Vagina (tissue), 2 donors: ENCODE measurements around the gene BICD1. TPM values are rescaled to one million over a fixed set of nuclear protein-coding genes. Genes with fewer than 3 reads are reported as not detected.

Source experiments
- DNase-seq, 2 donors: peaks; one replicate each; pipeline ENCODE4 v3.0.0-alpha.2; 2017; ENCODE audit errors: extremely low spot score in 2 of 2
- H3K27ac ChIP-seq: fragments of 200-600 bp; sonication (generic); one replicate; pipeline ENCODE4 v1.5.1; 2019
- H3K27me3 ChIP-seq: fragments of 200-600 bp; sonication (generic); one replicate; pipeline ENCODE4 v1.5.1; 2019
- H3K36me3 ChIP-seq, 2 donors: fragments of 200-600 bp; sonication (generic); one replicate each; pipeline ENCODE4 v1.5.1; 2017 to 2019
- H3K4me1 ChIP-seq: fragments of 200-600 bp; sonication (generic); one replicate; pipeline ENCODE4 v1.5.1; 2019
- H3K4me3 ChIP-seq, 2 donors: fragments of 200-600 bp; sonication (generic); 1 replicate in 1 of 2; 2 replicates in 1 of 2; pipeline ENCODE4 v1.5.1; 2016 to 2019
- H3K9me3 ChIP-seq: fragments of 200-600 bp; sonication (generic); one replicate; pipeline ENCODE4 v1.5.1; 2019
- CTCF ChIP-seq, 3 experiments: fragments of 450-650 bp in 2 of 3; fragments of 200-600 bp in 1 of 3; sonication (generic) in 1 of 3; IDR thresholded peaks; one replicate each; pipeline ENCODE4 v1.5.1; 2017 to 2019; ENCODE audit warnings: antibody characterized with exemption in 3 of 3, mild to moderate bottlenecking in 2 of 3, moderate library complexity in 2 of 3
- POLR2A ChIP-seq, 2 donors: fragments of 450-650 bp; IDR thresholded peaks; one replicate each; pipeline ENCODE4 v1.6.1; 2017; ENCODE audit warnings: antibody characterized with exemption in 2 of 2, mild to moderate bottlenecking in 2 of 2, moderate library complexity in 2 of 2
- POLR2AphosphoS5 ChIP-seq, 2 donors: sonication (generic); formaldehyde crosslinking; IDR thresholded peaks; one replicate each; pipeline ENCODE4 v1.9.0; 2017; ENCODE audit warnings: antibody characterized with exemption in 2 of 2, mild to moderate bottlenecking in 2 of 2, low read depth in 1 of 2; ENCODE audit not compliant: insufficient read depth in 1 of 2
- intact Hi-C: fragments of 100-400 bp; cut with DNase I; formaldehyde crosslinking; loops from one replicate; pipeline ENCODE4 v1.15.1; 2023
- total RNA-seq: library from RNA; depleted of rRNA; stranded (reverse); fragments of >200 nt; gene quantifications from one replicate; pipeline ENCODE4 v1.2.3, GENCODE V29; 2016

Gene BICD1
- total RNA-seq, 1 donor from 2014 or later = 19.6 TPM

GRCh38 chr12:32201976-32202375, 95.3 kb downstream of the BICD1 start:
- TF ChIP-seq POLR2AphosphoS5 (IDR thresholded peaks at IDR 0.05; ENCODE audit: insufficient read depth in 1 of 2, low read depth in 1 of 2) (no peak), POLR2A (IDR thresholded peaks at IDR 0.05) (no peak), CTCF (IDR thresholded peaks at IDR 0.05) (no peak)
- Histone ChIP-seq H3K27me3 (no peaks in the 10 kb centered on the region), H3K4me3 (no peak overlapping the region), H3K36me3 (no peaks in the 10 kb centered on the region), H3K9me3 (no peaks in the 10 kb centered on the region), H3K27ac (no peak overlapping the region), H3K4me1 (no peaks in the 10 kb centered on the region)
- intact Hi-C loops = no loop called here
- DNase-seq = no peak

- Histone ChIP-seq H3K27me3 (no peaks in the 10 kb centered on the region), H3K4me3 (no peak overlapping the region), H3K27ac (no peak overlapping the region), H3K9me3 (no peaks in the 10 kb centered on the region), H3K4me1 (no peaks in the 10 kb centered on the region), H3K36me3 (no peaks in the 10 kb centered on the region)
- intact Hi-C loops = no loop called here
- no peak for TF ChIP-seq POLR2AphosphoS5 (IDR thresholded peaks at IDR 0.05; ENCODE audit: insufficient read depth in 1 of 2, low read depth in 1 of 2)
- no peak for DNase-seq
Measured at GRCh38 chr12:32205731-32206130, 99.1 kb downstream of the BICD1 start.

DNA sequence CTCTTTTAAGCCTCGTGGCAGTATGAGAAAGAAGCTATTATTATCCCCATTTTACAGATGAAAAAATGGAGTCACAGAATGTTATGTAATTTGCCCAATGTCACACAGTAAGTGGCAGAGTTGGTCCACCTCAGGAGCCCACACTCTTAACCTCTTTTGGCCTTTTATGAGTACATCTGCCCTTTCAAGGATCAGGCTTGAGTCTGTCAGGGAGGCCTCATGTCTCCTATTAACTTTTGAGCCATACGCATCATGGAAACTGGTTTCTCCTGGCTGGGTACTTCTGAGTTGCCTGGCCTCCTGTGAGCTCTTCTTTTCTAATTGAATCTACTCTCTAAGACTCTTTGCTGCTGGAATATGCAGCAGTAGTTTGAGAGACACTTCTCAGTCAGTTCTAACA, 101.7 kb downstream of the BICD1 start:
- Histone ChIP-seq H3K4me3 (no peak overlapping the region), H3K9me3 (no peaks in the 10 kb centered on the region), H3K27ac (no peak overlapping the region), H3K27me3 (no peaks in the 10 kb centered on the region), H3K36me3 (no peaks in the 10 kb centered on the region), H3K4me1 (no peaks in the 10 kb centered on the region)
- no peak for TF ChIP-seq POLR2A (IDR thresholded peaks at IDR 0.05)
- TF ChIP-seq CTCF (IDR thresholded peaks at IDR 0.05) = no peak
- TF ChIP-seq POLR2AphosphoS5 (IDR thresholded peaks at IDR 0.05; ENCODE audit: insufficient read depth in 1 of 2, low read depth in 1 of 2) = no peak
- intact Hi-C loops = no loop called here
- DNase-seq = no peak

GRCh38 chr12:32211066-32211899, 104.6 kb downstream of the BICD1 start:
- no peak overlapping the region for H3K27ac ChIP-seq
- DNase-seq = no peak
- no peak overlapping the region for H3K4me3 ChIP-seq
- intact Hi-C loops = no loop called here
- H3K27me3 ChIP-seq = no peaks in the 10 kb centered on the region
- H3K4me1 ChIP-seq = no peaks in the 10 kb centered on the region
- no peaks in the 10 kb centered on the region for H3K9me3 ChIP-seq
- no peak for TF ChIP-seq POLR2AphosphoS5 (IDR thresholded peaks at IDR 0.05; ENCODE audit: insufficient read depth in 1 of 2, low read depth in 1 of 2)
- TF ChIP-seq POLR2A (IDR thresholded peaks at IDR 0.05) = no peak
- TF ChIP-seq CTCF (IDR thresholded peaks at IDR 0.05) = no peak
- no peaks in the 10 kb centered on the region for H3K36me3 ChIP-seq

DNA sequence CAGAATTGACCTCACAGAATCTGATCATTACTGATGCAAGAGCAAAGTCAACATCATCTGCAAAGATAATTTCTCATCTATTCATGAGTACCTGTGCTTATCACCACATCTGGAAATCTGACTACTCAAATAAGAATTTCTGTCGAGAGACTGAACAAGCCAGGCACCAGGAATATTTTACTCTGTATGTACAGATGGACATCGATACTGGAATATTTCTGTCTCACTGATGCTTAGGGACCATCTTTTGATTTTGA, 105.2 kb downstream of the BICD1 start:
- Histone ChIP-seq H3K4me1 (no peaks in the 10 kb centered on the region), H3K27me3 (no peaks in the 10 kb centered on the region), H3K4me3 (no peak overlapping the region), H3K36me3 (peaks cover 0 to 5% of the 10 kb centered on the region in 2 donors), H3K27ac (no peak overlapping the region), H3K9me3 (no peaks in the 10 kb centered on the region)
- TF ChIP-seq POLR2A (IDR thresholded peaks at IDR 0.05) = no peak
- no peak for TF ChIP-seq POLR2AphosphoS5 (IDR thresholded peaks at IDR 0.05; ENCODE audit: insufficient read depth in 1 of 2, low read depth in 1 of 2)
- TF ChIP-seq CTCF (IDR thresholded peaks at IDR 0.05) = no peak
- DNase-seq = no peak
- intact Hi-C loops = no loop called here
